ENCODE measurements around the gene CREB5. TPM values are rescaled to one million over a fixed set of nuclear protein-coding genes. Genes with fewer than 3 reads are reported as not detected.

Gene CREB5
- total RNA-seq, 1 experiment from 2014 or later, result 0.49 TPM

- H3K27ac ChIP-seq (ENCODE audit: low read depth, low read length), result no peak overlapping the region
Measured at GRCh38 chr7:28512668-28513440, 100.5 kb downstream of the CREB5 start.

GRCh38 chr7:28516390-28517172 is 104.3 kb downstream of the CREB5 start:
- Histone ChIP-seq H3K27ac (ENCODE audit: low read depth, low read length) (no peak overlapping the region), H2AFZ (ENCODE audit: low read depth, low read length, poor library complexity, severe bottlenecking) (no peak overlapping the region), H3K4me1 (ENCODE audit: control insufficient read depth in 1 of 2, insufficient read depth in 2 of 2, low read length in 2 of 2) (no peaks in the 10 kb centered on the region), H3K36me3 (ENCODE audit: control insufficient read depth in 1 of 2, insufficient read depth in 2 of 2, low read length in 2 of 2) (no peaks in the 10 kb centered on the region), H3K27me3 (ENCODE audit: insufficient read depth, low read length) (peaks cover 85% of the 10 kb centered on the region), H3K4me2 (ENCODE audit: low read length) (no peak overlapping the region), H3K9me3 (ENCODE audit: control insufficient read depth in 1 of 2, insufficient read depth in 1 of 2, low read depth in 1 of 2, low read length in 2 of 2) (no peaks in the 10 kb centered on the region), H4K20me1 (ENCODE audit: insufficient read depth) (no peaks in the 10 kb centered on the region), H3K9ac (ENCODE audit: low read length) (no peak overlapping the region), H3K9me2 (ENCODE audit: insufficient read depth) (no peaks in the 10 kb centered on the region), H3K4me3 (replicated peaks in 1 of 2; ENCODE audit: low read depth in 1 of 2, low read length in 2 of 2) (no peak overlapping the region), H3K79me2 (ENCODE audit: insufficient read depth, low read length) (no peaks in the 10 kb centered on the region)
- CTCF ChIA-PET, result no interaction called here
- no peak for DNase-seq (ENCODE audit: low read depth, low spot score)
- no TSS peak for BruUV-seq (replicated peaks)
- intact Hi-C loops (cut with micrococcal nuclease), result no loop called here
- POLR2A ChIA-PET, result no interaction called here
- RAD21 ChIA-PET (ENCODE audit: low non-redundant PET in 1 of 2, low total read pairs in 2 of 2, uncharacterized antibody in 2 of 2, unreplicated experiment in 2 of 2), result no interaction called here
- ATAC-seq, result no peak
- TF ChIP-seq CBX3 (IDR thresholded peaks at IDR 0.05; ENCODE audit: low read depth), result no peak
- no peak for TF ChIP-seq SP1 (IDR thresholded peaks at IDR 0.05; ENCODE audit: low read depth)
- TF ChIP-seq REST (IDR thresholded peaks at IDR 0.05; ENCODE audit: low read depth), result no peak
- TF ChIP-seq ATF3 (IDR thresholded peaks at IDR 0.05), result no peak
- no peak for TF ChIP-seq CTCF (IDR thresholded peaks at IDR 0.05 in 2 of 3, conservative IDR thresholded peaks at IDR 0.05 in 1 of 3; ENCODE audit: borderline replicate concordance in 1 of 3, insufficient read depth in 1 of 3, low read depth in 2 of 3, low read length in 2 of 3)
- no peak for TF ChIP-seq SIN3A (IDR thresholded peaks at IDR 0.05; ENCODE audit: low read depth)
- no peak for TF ChIP-seq ZFX (IDR thresholded peaks at IDR 0.05)

More at GRCh38 chr7:28512668-28513440, 100.5 kb downstream of the CREB5 start:
- no peaks in the 10 kb centered on the region for H4K20me1 ChIP-seq (ENCODE audit: insufficient read depth)
- no peak overlapping the region for H3K9ac ChIP-seq (ENCODE audit: low read length)
- ChIA-PET CTCF (no interaction called here), POLR2A (no interaction called here), RAD21 (ENCODE audit: low non-redundant PET in 1 of 2, low total read pairs in 2 of 2, uncharacterized antibody in 2 of 2, unreplicated experiment in 2 of 2) (no interaction called here)
- H2AFZ ChIP-seq (ENCODE audit: low read depth, low read length, poor library complexity, severe bottlenecking), result no peak overlapping the region
- no peaks in the 10 kb centered on the region for H3K36me3 ChIP-seq (ENCODE audit: control insufficient read depth in 1 of 2, insufficient read depth in 2 of 2, low read length in 2 of 2)
- intact Hi-C loops (cut with micrococcal nuclease), result no loop called here
- no peak overlapping the region for H3K4me2 ChIP-seq (ENCODE audit: low read length)
- no peaks in the 10 kb centered on the region for H3K9me2 ChIP-seq (ENCODE audit: insufficient read depth)
- BruUV-seq (replicated peaks), result no TSS peak
- H3K4me3 ChIP-seq (replicated peaks in 1 of 2; ENCODE audit: low read depth in 1 of 2, low read length in 2 of 2), result no peak overlapping the region
- TF ChIP-seq SP1 (IDR thresholded peaks at IDR 0.05; ENCODE audit: low read depth) (no peak), MAX (IDR thresholded peaks at IDR 0.05) (no peak), EGR1 (IDR thresholded peaks at IDR 0.05; ENCODE audit: low read depth) (no peak), ZNF274 (IDR thresholded peaks at IDR 0.05; ENCODE audit: low read depth, low read length) (no peak)
- H3K79me2 ChIP-seq (ENCODE audit: insufficient read depth, low read length), result no peaks in the 10 kb centered on the region
- peaks cover 75% of the 10 kb centered on the region for H3K27me3 ChIP-seq (ENCODE audit: insufficient read depth, low read length)
- H3K4me1 ChIP-seq (ENCODE audit: control insufficient read depth in 1 of 2, insufficient read depth in 2 of 2, low read length in 2 of 2), result no peaks in the 10 kb centered on the region
- H3K9me3 ChIP-seq (ENCODE audit: control insufficient read depth in 1 of 2, insufficient read depth in 1 of 2, low read depth in 1 of 2, low read length in 2 of 2), result no peaks in the 10 kb centered on the region
- ATAC-seq (no peak), DNase-seq (ENCODE audit: low read depth, low spot score) (no peak)
